GM19438 (cell line): Measurements from ENCODE around the gene HPS1.

Experiments used
- ATAC-seq: cut with Tn5 transposase; IDR thresholded peaks from one replicate; pipeline ENCODE4 v1.9.1; 2021; ENCODE audit warnings: low read depth; ENCODE audit not compliant: unreplicated experiment

HPS1 gene

GRCh38 chr10:98433881-98434732 is 12.6 kb downstream of the HPS1 start:
- ATAC-seq: no peak

- ATAC-seq: no peak
Observed at GRCh38 chr10:98433371-98433770, 13.4 kb downstream of the HPS1 start.

DNA sequence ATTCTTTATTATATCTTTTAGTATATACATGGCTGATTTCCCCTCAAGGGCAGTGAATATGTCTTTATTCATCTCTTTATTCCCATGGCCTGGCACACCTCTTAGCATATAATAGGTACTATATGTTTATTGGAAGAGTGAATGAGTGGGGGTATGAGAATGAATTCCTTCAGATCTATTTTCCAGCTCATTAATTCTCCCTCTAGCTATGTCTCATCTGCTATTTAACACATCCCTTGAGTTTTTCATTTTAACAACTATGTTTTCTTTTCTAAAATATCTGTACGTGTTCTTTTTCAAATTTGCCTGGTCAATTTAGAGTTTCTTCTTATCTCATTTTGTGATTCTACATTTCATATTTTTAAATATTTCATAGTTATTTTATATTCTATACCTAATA is 14.4 kb downstream of the HPS1 start:
- ATAC-seq: no peak

DNA sequence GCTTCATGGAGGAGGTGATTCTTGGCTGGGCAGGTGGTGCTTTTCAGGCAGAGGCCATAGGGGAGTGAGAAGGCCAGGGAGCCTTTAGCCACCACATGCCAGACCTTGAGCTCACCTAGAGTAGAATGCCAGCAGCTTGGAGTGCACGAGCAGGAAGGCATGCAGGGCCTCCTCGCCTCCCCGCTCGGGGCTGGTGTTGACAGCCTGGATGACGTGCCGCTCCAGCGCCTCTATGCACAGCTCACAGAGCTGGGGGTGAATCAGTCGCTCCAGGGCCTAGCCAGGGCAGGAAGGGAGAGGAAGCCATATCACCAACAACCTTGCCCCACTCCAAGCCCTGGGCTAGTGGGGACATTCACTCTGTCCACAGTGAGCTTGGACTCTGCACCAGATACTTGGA is 15.7 kb downstream of the HPS1 start:
- no peak for ATAC-seq

GRCh38 chr10:98430427-98430826 is 16.3 kb downstream of the HPS1 start:
- ATAC-seq: no peak

GRCh38 chr10:98429320-98430072 is 17.2 kb downstream of the HPS1 start:
- ATAC-seq: no peak

GRCh38 chr10:98427011-98427515 is 19.7 kb downstream of the HPS1 start:
- ATAC-seq: no peak

- ATAC-seq: peak; percentile 65
Observed at GRCh38 chr10:98425511-98426352, 21.0 kb downstream of the HPS1 start.

- ATAC-seq: no peak
Observed at GRCh38 chr10:98424295-98425254, 22.2 kb downstream of the HPS1 start.

DNA sequence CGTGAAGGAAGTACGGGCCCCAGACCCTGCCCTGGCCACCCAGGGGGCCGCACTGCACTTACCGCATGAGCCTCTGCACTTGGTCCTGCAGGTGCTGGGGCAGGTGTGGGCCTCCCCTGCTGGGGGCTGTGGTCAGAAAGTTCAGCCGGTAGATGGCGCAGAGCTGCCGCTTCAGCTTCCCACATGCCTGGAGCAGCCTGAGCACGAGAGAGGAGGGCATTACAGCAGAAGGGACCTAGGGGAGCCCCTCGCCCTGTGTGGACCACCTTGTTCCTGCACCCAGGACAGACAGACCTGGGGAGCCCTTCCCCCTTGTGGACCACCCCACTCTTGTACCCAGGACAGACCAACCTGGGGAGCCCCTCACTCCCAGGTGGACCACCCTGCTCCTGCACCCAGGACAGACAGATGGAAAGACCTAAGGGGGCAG is 23.0 kb downstream of the HPS1 start:
- no peak for ATAC-seq

DNA sequence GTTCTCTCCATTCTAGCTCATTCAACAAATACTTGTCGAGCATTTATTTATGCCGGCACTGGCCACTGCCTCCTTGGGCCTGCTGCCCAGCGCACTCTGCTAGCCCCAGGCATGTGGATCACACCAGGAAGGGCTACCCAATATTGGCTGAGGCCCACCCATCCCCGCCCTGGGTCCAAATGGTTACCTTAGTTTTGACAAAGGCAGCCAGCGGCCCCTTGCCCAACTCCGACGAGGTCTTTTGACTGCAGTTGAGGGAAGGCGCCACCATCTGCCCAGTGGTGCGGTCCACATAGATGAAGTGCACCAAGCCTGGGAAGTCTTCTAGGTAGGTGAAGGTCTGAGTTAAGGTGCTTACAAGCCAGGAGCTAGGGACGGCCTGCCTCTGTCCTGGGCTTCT is 24.6 kb downstream of the HPS1 start:
- no peak for ATAC-seq

DNA sequence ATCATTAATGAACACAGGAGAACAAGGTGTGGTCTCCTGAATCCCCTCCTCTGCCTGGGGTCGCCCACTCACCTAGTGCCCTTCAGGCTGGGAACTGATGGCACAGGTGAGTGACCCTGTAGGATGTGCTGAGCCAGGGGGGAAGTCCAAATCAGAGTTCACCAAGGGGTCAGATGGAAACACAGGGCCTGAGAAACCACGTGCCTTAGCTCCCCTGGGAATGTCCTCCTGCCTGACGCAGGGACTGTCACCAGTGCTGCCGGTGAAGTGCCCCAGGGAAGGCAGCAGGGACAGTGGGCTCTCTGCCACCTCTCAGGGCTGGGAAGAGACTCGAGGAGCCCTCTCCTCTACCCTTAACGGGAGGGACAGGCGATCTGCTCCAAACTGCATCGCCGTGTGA is 25.9 kb downstream of the HPS1 start:
- no peak for ATAC-seq

DNA sequence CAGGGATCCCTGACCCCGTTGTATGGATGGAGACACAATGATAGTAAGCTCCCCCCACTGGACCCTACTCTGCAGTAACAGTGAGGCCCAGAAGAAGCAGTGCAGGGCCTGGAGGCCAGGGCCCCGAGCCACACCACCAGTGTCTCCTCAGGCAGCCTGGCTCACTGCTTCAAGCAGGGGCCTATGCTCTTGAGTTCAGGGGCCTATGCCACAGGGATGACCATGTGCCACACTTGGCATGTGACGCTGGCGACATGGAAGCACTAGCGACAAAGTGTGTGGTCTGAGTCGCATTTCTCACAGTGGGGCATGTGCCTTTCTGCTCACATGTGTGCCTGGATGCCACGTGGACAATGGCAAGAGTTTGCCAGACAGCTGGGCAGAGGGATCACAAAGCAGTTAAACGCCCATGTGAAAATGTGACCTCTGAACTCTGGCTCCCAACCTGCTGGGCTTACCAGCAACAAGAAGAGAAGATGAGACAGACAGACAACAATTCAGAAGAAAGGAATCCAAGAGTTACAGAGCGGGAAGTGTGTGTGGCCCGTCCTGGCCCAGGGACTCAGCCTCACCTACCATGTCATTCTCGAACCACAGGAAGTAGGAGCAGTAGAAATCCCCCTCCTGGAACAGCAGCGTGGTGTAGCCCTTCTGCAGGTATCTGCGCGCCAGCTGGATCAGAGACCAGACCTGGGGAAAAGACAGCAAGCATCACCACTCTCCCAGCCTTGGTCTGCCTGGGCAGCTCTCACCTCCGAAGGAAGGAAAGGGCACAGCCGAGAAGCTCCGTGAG is 27.1 kb downstream of the HPS1 start:
- no peak for ATAC-seq

GRCh38 chr10:98418665-98419468 is 27.9 kb downstream of the HPS1 start:
- ATAC-seq: no peak

GRCh38 chr10:98417973-98418664 is 28.6 kb downstream of the HPS1 start:
- ATAC-seq: no peak

DNA sequence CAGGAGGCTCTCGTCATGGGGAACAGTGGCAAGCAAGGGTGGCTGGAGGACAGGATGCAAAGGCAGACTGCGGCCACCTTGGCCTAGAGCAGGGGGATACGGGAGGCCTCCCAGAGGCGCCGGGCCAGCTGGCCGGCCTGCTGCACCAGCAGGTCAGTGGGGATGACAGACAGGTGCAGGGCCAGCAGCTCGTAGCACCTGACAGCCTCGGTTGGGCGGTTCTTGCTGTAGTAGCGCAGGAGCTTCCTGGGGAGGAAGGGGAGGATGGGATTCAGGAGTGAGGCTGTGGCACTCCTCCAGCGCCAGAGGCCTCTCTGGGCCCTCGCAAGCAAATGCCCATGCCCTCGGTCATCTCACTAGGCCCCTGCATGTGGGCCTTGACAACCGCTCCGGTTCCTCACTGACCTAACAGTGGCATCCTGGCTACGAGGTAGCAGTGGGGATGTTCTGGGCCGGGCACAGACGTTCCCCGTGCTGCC is 29.2 kb downstream of the HPS1 start:
- ATAC-seq: no peak
